Activated T-helper 1 cell treated with anti-CD3 and anti-CD28 coated beads, Interleukin-12 subunit alpha, Interleukin-12 subunit beta, Interleukin-2, Interleukin-4 antibody, amounts not matched to agents 30 ng/mL and 10 ng/mL and 1 ng/mL, durations not matched to agents 14 hours and 24 hours and 36 hours (primary cell): Measurements from ENCODE around the gene YJEFN3. TPM values are rescaled to one million over a fixed set of nuclear protein-coding genes. Genes with fewer than 3 reads are reported as not detected.

Experiments used
- DNase-seq: peaks from one replicate; pipeline ENCODE4 v3.0.0; 2021; ENCODE audit warnings: low spot score
- H3K27ac Mint-ChIP-seq: one replicate; pipeline ENCODE4 v1.8.0; 2021; ENCODE audit warnings: mild to moderate bottlenecking, mixed read lengths
- H3K27me3 Mint-ChIP-seq: one replicate; pipeline ENCODE4 v1.8.0; 2022; ENCODE audit warnings: mild to moderate bottlenecking, moderate library complexity, mixed read lengths; ENCODE audit not compliant: insufficient read depth
- H3K36me3 Mint-ChIP-seq: one replicate; pipeline ENCODE4 v1.8.0; 2021; ENCODE audit warnings: low read depth, mixed read lengths
- H3K4me1 Mint-ChIP-seq: one replicate; pipeline ENCODE4 v1.8.0; 2021; ENCODE audit warnings: low read depth, mixed read lengths
- H3K4me3 Mint-ChIP-seq: one replicate; pipeline ENCODE4 v1.8.0; 2021; ENCODE audit warnings: mild to moderate bottlenecking, moderate library complexity, mixed read lengths
- H3K9me3 Mint-ChIP-seq: one replicate; pipeline ENCODE4 v1.8.0; 2021; ENCODE audit warnings: mixed read lengths
- intact Hi-C: fragments of 100-400 bp; cut with micrococcal nuclease; formaldehyde crosslinking; loops from one replicate; pipeline ENCODE4 v1.15.1; 2024
- total RNA-seq: library from RNA; stranded (reverse); gene quantifications from 2 replicates; pipeline ENCODE4 v1.2.3, GENCODE V29; 2022

Gene YJEFN3
- total RNA-seq, 1 donor from 2014 or later = 13.6 TPM

DNA sequence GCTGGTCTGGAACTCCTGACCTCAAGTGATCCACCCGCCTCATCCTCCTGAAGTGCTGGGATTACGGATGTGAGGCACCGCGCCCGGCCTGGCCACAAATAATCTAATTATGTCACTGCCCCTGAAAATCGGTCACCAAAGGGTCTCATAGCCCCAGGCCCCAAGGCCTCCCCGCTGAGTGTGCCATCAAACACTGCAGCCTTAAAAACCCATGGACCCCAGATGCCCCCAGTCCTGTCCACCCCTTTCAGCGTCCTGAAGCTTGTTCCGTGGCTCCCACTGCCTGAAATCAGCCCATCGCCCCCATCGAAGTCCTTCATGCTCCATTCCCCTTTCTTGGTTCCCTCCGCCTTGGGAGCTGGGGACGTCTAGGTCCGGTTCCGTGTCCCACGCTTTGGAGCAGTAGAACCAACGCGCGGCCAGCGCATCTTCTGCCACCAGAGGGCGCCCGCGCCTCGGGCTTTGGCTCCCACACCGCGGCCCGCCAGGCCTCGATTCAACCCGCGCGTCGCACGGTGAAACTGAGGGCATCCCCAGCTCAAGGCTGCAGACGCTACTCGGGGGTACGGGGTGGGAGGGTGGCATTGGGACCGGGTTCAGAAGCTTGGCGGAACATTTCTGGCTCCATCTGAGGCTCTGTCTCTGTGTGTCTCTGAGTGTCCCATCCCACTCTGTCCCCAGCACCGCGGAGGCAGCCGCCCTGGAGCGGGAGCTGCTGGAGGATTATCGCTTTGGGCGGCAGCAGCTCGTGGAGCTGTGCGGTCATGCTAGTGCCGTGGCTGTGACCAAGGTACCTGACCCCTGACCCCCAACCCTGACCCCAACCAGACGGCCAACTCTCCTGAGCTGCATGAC lies 3.5 kb downstream of the YJEFN3 start:
- peak; percentile 79 for DNase-seq
- Mint-ChIP-seq H3K9me3 (no peaks in the 10 kb centered on the region), H3K4me3 (no peak overlapping the region), H3K4me1 (peaks cover 7% of the 10 kb centered on the region), H3K36me3 (peaks cover 11% of the 10 kb centered on the region), H3K27me3 (peaks cover 3% of the 10 kb centered on the region), H3K27ac (peak overlapping the region; percentile 67)
- intact Hi-C loops = loop anchor here (1.0 to 5.0 kb wide), 3 partner anchors 111 to 427 kb away; partner anchors contain the start of genes GMIP and ZNF253

- Mint-ChIP-seq H3K4me3 (no peak overlapping the region), H3K9me3 (no peaks in the 10 kb centered on the region), H3K4me1 (peaks cover 11% of the 10 kb centered on the region), H3K27me3 (peaks cover 7% of the 10 kb centered on the region), H3K36me3 (peaks cover 11% of the 10 kb centered on the region), H3K27ac (no peak overlapping the region)
- intact Hi-C loops = loop anchor here (1.0 to 5.0 kb wide), 3 partner anchors 110 to 426 kb away; partner anchors contain the start of genes GMIP and ZNF253
- no peak for DNase-seq
These were observed 4.3 kb downstream of the YJEFN3 start for GRCh38 chr19:19532806-19533701.

- Mint-ChIP-seq H3K27ac (no peak overlapping the region), H3K27me3 (peaks cover 10% of the 10 kb centered on the region), H3K36me3 (peaks cover 11% of the 10 kb centered on the region), H3K4me3 (no peak overlapping the region), H3K4me1 (peaks cover 16% of the 10 kb centered on the region), H3K9me3 (no peaks in the 10 kb centered on the region)
- intact Hi-C loops = loop anchor here (5.0 kb wide), 1 partner anchor 333 kb away; the partner anchor contains the start of gene ZNF253
- DNase-seq = no peak
These were observed 5.1 kb downstream of the YJEFN3 start for GRCh38 chr19:19533841-19534240.

GRCh38 chr19:19534556-19535265 lies 6.0 kb downstream of the YJEFN3 start:
- Mint-ChIP-seq H3K36me3 (peaks cover 11% of the 10 kb centered on the region), H3K27me3 (peaks cover 15% of the 10 kb centered on the region), H3K4me3 (no peak overlapping the region), H3K9me3 (no peaks in the 10 kb centered on the region), H3K4me1 (peaks cover 17% of the 10 kb centered on the region), H3K27ac (no peak overlapping the region)
- DNase-seq = no peak
- intact Hi-C loops = loop anchor here (5.0 kb wide), 1 partner anchor 333 kb away; the partner anchor contains the start of gene ZNF253

GRCh38 chr19:19535311-19536191 lies 6.8 kb downstream of the YJEFN3 start:
- H3K27me3 Mint-ChIP-seq = peaks cover 15% of the 10 kb centered on the region
- H3K4me1 Mint-ChIP-seq = peaks cover 18% of the 10 kb centered on the region
- DNase-seq = no peak
- intact Hi-C loops = no loop called here
- no peak overlapping the region for H3K4me3 Mint-ChIP-seq
- peaks cover 11% of the 10 kb centered on the region for H3K36me3 Mint-ChIP-seq
- no peaks in the 10 kb centered on the region for H3K9me3 Mint-ChIP-seq
- no peak overlapping the region for H3K27ac Mint-ChIP-seq

DNA sequence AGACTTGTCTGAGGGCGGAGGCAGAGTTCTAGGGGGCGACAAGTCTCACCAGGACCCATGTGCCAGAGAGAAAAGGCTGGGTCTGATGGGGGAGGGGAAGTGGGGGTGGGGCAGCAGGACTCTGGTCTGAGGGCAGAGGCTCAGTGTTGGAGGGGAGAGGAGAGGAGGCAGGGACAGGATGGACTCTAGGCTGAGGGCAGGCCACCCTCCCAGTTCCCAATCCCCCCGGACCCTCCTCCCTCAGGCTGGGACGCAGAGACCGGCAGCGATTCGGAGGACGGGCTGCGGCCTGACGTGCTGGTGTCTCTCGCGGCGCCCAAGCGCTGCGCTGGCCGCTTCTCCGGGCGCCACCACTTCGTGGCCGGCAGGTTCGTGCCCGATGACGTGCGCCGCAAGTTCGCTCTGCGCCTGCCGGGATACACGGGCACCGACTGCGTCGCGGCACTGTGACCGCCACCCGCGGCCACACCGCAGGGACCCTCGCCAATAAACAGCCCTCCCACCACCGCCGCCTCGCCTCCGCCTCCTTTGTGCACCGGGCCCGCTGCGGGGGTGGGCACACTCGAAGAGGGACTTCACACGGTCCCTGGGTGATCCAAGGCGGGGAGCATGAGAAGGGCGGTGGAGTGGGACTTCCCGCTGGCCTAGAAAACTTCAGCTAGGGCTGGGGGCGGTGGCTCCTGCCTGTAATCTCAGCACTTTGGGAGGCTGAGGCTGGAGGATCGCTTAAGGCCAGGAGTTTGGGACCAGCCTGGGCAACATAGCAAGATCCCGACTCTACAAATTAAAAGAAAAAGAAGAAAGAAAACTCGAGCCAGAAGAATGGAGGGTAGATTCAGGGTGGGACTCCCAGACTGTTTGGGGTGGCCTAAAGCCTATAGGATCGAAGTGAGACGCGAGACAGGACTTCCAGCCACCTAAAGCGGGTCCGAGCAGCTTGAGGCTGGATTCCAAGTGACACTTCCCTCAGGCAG lies 8.7 kb downstream of the YJEFN3 start:
- H3K4me1 Mint-ChIP-seq = peaks cover 33% of the 10 kb centered on the region
- H3K36me3 Mint-ChIP-seq = peaks cover 5% of the 10 kb centered on the region
- no peak overlapping the region for H3K27ac Mint-ChIP-seq
- DNase-seq = no peak
- peak overlapping the region; percentile 49 for H3K4me3 Mint-ChIP-seq
- no peaks in the 10 kb centered on the region for H3K9me3 Mint-ChIP-seq
- intact Hi-C loops = no loop called here
- peaks cover 18% of the 10 kb centered on the region for H3K27me3 Mint-ChIP-seq

GRCh38 chr19:19538061-19538784 lies 9.5 kb downstream of the YJEFN3 start, which contains the start of gene CILP2:
TSS of gene CILP2 (plus strand) at chr19:19538265. CDS start at chr19:19538350, 85 bp downstream.
- Mint-ChIP-seq H3K36me3 (peaks cover 5% of the 10 kb centered on the region), H3K4me1 (peaks cover 34% of the 10 kb centered on the region), H3K27ac (no peak within 1 kb of the TSS), H3K27me3 (peaks cover 18% of the 10 kb centered on the region), H3K9me3 (no peaks in the 10 kb centered on the region), H3K4me3 (peak within 1 kb of the TSS; percentile 49)
- intact Hi-C loops = no loop called here
- no peak for DNase-seq

GRCh38 chr19:19538785-19539166 lies 10.1 kb downstream of the YJEFN3 start:
- DNase-seq = no peak
- H3K27me3 Mint-ChIP-seq = peaks cover 18% of the 10 kb centered on the region
- peaks cover 32% of the 10 kb centered on the region for H3K4me1 Mint-ChIP-seq
- H3K9me3 Mint-ChIP-seq = no peaks in the 10 kb centered on the region
- intact Hi-C loops = no loop called here
- peaks cover 5% of the 10 kb centered on the region for H3K36me3 Mint-ChIP-seq
- H3K27ac Mint-ChIP-seq = no peak overlapping the region
- H3K4me3 Mint-ChIP-seq = peak overlapping the region; percentile 0

GRCh38 chr19:19539698-19540063 lies 11.0 kb downstream of the YJEFN3 start:
- Mint-ChIP-seq H3K9me3 (no peaks in the 10 kb centered on the region), H3K36me3 (peaks cover 2% of the 10 kb centered on the region), H3K4me1 (peaks cover 27% of the 10 kb centered on the region), H3K27me3 (peaks cover 18% of the 10 kb centered on the region), H3K4me3 (no peak overlapping the region), H3K27ac (no peak overlapping the region)
- no peak for DNase-seq
- intact Hi-C loops = loop anchor here (2.0 kb wide), 4 partner anchors 51 to 103 kb away; partner anchors contain the start of genes GMIP and PBX4

GRCh38 chr19:19540064-19540714 lies 11.5 kb downstream of the YJEFN3 start:
- H3K4me1 Mint-ChIP-seq = peaks cover 27% of the 10 kb centered on the region
- no peaks in the 10 kb centered on the region for H3K9me3 Mint-ChIP-seq
- intact Hi-C loops = loop anchor here (2.0 kb wide), 4 partner anchors 51 to 103 kb away; partner anchors contain the start of genes GMIP and PBX4
- DNase-seq = peak; percentile 43
- no peak overlapping the region for H3K27ac Mint-ChIP-seq
- H3K27me3 Mint-ChIP-seq = peaks cover 18% of the 10 kb centered on the region
- peak overlapping the region; percentile 72 for H3K4me3 Mint-ChIP-seq
- H3K36me3 Mint-ChIP-seq = peaks cover 2% of the 10 kb centered on the region
